Neural crest cell (in vitro differentiated cells): ENCODE results near the gene SCARB2. TPM values are rescaled to one million over a fixed set of nuclear protein-coding genes. Genes with fewer than 3 reads are reported as not detected.

ENCODE experiments used
- DNase-seq: peaks from one replicate; pipeline ENCODE4 v3.0.0; 2021; ENCODE audit warnings: low read depth, mixed read lengths, low spot score
- H3K27ac Mint-ChIP-seq: one replicate; pipeline ENCODE4 v1.8.0; 2021; ENCODE audit warnings: mild to moderate bottlenecking, mixed read lengths; ENCODE audit not compliant: unreplicated experiment
- H3K27me3 Mint-ChIP-seq: 2 replicates; pipeline ENCODE4 v1.8.0; 2021; ENCODE audit warnings: low read depth, mild to moderate bottlenecking, mixed read lengths
- H3K36me3 Mint-ChIP-seq: 2 replicates; pipeline ENCODE4 v1.8.0; 2021; ENCODE audit warnings: low read depth, mild to moderate bottlenecking, mixed read lengths
- H3K4me1 Mint-ChIP-seq: 2 replicates; pipeline ENCODE4 v1.8.0; 2021; ENCODE audit warnings: mixed read lengths
- H3K4me3 Mint-ChIP-seq: one replicate; pipeline ENCODE4 v1.8.0; 2021; ENCODE audit warnings: mild to moderate bottlenecking, mixed read lengths
- H3K9me3 Mint-ChIP-seq: 2 replicates; pipeline ENCODE4 v1.8.0; 2021; ENCODE audit warnings: mixed read lengths
- CTCF ChIP-seq: fragments of 200-600 bp; sonication (generic); conservative IDR thresholded peaks from 2 replicates; pipeline ENCODE4 v1.5.0; 2021; ENCODE audit warnings: antibody characterized with exemption, mild to moderate bottlenecking
- total RNA-seq: library from RNA; stranded (reverse); gene quantifications from 2 replicates; pipeline ENCODE4 v1.2.1, GENCODE V29; 2021

SCARB2 gene
- total RNA-seq, 1 donor from 2014 or later = 60.8 TPM

GRCh38 chr4:76127754-76128153 lies 85.9 kb downstream of the SCARB2 start:
- TF ChIP-seq CTCF = no peak
- Mint-ChIP-seq H3K4me1 (no peaks in the 10 kb centered on the region), H3K27ac (no peak overlapping the region), H3K36me3 (peaks cover 32% of the 10 kb centered on the region), H3K9me3 (no peaks in the 10 kb centered on the region), H3K27me3 (no peaks in the 10 kb centered on the region), H3K4me3 (no peak overlapping the region)
- no peak for DNase-seq

- H3K4me1 Mint-ChIP-seq = no peaks in the 10 kb centered on the region
- no peak overlapping the region for H3K27ac Mint-ChIP-seq
- no peaks in the 10 kb centered on the region for H3K9me3 Mint-ChIP-seq
- H3K36me3 Mint-ChIP-seq = peaks cover 36% of the 10 kb centered on the region
- TF ChIP-seq CTCF = no peak
- no peak overlapping the region for H3K4me3 Mint-ChIP-seq
- H3K27me3 Mint-ChIP-seq = no peaks in the 10 kb centered on the region
- DNase-seq = no peak
Observed at GRCh38 chr4:76125816-76126215, 87.8 kb downstream of the SCARB2 start.

GRCh38 chr4:76120199-76120598 lies 93.4 kb downstream of the SCARB2 start:
- Mint-ChIP-seq H3K36me3 (peaks cover 44% of the 10 kb centered on the region), H3K9me3 (no peaks in the 10 kb centered on the region), H3K4me1 (no peaks in the 10 kb centered on the region), H3K27ac (no peak overlapping the region), H3K4me3 (no peak overlapping the region), H3K27me3 (no peaks in the 10 kb centered on the region)
- no peak for DNase-seq
- no peak for TF ChIP-seq CTCF

GRCh38 chr4:76117536-76117935 lies 96.1 kb downstream of the SCARB2 start:
- DNase-seq = no peak
- Mint-ChIP-seq H3K36me3 (peaks cover 40% of the 10 kb centered on the region), H3K9me3 (peaks cover 2% of the 10 kb centered on the region), H3K4me3 (no peak overlapping the region), H3K27ac (no peak overlapping the region), H3K27me3 (no peaks in the 10 kb centered on the region), H3K4me1 (no peaks in the 10 kb centered on the region)
- no peak for TF ChIP-seq CTCF

GRCh38 chr4:76116821-76117220 lies 96.8 kb downstream of the SCARB2 start:
- Mint-ChIP-seq H3K9me3 (peaks cover 2% of the 10 kb centered on the region), H3K4me3 (no peak overlapping the region), H3K4me1 (no peaks in the 10 kb centered on the region), H3K27ac (no peak overlapping the region), H3K27me3 (no peaks in the 10 kb centered on the region), H3K36me3 (peaks cover 37% of the 10 kb centered on the region)
- no peak for TF ChIP-seq CTCF
- no peak for DNase-seq

Other genes starting within 250 kb of the SCARB2 start
- 52.1 and 55.8 TPM in 2 replicates for gene SDAD1, start 222.9 kb downstream of the SCARB2 start, total RNA-seq
- not detected in 2 replicates for gene CXCL9, start 206.3 kb downstream of the SCARB2 start, total RNA-seq
- not detected in 2 replicates for gene CXCL10, start 190.3 kb downstream of the SCARB2 start, total RNA-seq
- not detected in 2 replicates for gene CXCL11, start 177.8 kb downstream of the SCARB2 start, total RNA-seq
- not detected in 2 replicates for gene ART3, start 139.1 kb downstream of the SCARB2 start, total RNA-seq
- 67.0 and 73.3 TPM in 2 replicates for gene NUP54, start 65.4 kb downstream of the SCARB2 start, total RNA-seq
- gene FAM47E, start 37.9 kb upstream of the SCARB2 start, total RNA-seq = 1.4 and 1.6 TPM in 2 replicates
- 0.47 and 0.57 TPM in 2 replicates for gene STBD1, start 92.9 kb upstream of the SCARB2 start, total RNA-seq
- gene CCDC158, start 207.3 kb upstream of the SCARB2 start, total RNA-seq = not detected in 2 replicates
- 36.4 and 40.1 TPM in 2 replicates for gene SHROOM3, start 221.4 kb upstream of the SCARB2 start, total RNA-seq